HEK293T (cell line): ENCODE data around the gene MAGEB16.

Experiments used
- FOXA1 ChIP-seq: fragments of 450-650 bp; IDR thresholded peaks from 2 replicates; pipeline ENCODE4 v1.6.1; 2016; ENCODE audit warnings: mild to moderate bottlenecking
- FOXM1 ChIP-seq: fragments of 450-650 bp; IDR thresholded peaks from 2 replicates; pipeline ENCODE4 v1.6.1; 2017; ENCODE audit warnings: mild to moderate bottlenecking, borderline replicate concordance
- TARDBP ChIP-seq: fragments of 450-650 bp; IDR thresholded peaks from 2 replicates; pipeline ENCODE4 v1.6.1; 2016

- no peak for TF ChIP-seq FOXM1
- no peak for TF ChIP-seq FOXA1
- TF ChIP-seq TARDBP, result no peak
Measured at GRCh38 chrX:35786271-35786670, 11.9 kb upstream of the MAGEB16 start.
